ENCODE data around the gene MRPL50.

The MRPL50 gene

DNA sequence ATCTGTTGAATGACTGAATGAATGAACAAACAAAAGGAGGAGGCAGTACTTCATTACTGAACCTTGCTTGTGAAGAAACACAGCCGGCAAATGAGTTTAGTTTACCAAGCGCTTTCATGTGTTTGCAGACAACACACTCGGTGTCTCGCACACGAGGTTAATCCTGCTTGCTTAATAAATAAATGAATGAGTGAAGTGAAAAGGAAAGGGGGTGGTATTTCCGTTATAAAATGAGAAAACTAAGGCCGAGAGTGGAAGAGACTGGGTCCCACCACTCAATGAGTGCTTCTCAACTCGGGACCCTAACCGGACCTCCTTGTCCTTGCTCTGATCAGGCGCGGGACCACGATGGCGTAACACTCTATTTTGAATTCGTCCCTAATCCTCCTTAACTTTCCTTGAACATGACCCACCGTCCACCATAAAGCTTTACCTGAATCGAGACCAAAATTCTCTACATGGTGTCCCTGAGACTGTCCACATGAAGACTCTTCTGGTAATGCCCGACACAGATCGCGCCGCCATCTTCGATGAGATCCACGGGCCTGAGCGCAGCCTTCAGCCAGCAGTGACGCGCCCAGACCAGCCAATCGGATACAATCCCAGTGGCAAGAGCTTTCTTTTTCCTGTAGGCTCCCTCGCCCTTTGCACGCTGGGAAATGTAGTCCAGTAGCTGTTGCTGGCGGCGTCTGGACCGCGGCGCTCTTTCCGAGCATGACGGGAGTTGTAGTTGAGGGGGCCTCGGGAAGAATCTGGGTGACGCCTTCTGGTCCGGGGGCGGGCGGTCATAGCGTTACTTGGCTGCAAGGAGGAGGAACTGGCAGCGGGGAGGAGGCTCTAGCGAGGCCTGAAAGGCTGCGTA, at the start of gene MRPL50, which contains the start of gene ZNF189:
MRPL50 (minus strand) TSS at position 551 of the 862 bp plus-strand sequence; CDS start at position 525, 26 bp downstream.
ZNF189 (plus strand) TSS at position 784 of the 862 bp plus-strand sequence. CDS start 306 bp downstream, outside the sequence.
- FAIRE-seq: peak; percentile 98

DNA sequence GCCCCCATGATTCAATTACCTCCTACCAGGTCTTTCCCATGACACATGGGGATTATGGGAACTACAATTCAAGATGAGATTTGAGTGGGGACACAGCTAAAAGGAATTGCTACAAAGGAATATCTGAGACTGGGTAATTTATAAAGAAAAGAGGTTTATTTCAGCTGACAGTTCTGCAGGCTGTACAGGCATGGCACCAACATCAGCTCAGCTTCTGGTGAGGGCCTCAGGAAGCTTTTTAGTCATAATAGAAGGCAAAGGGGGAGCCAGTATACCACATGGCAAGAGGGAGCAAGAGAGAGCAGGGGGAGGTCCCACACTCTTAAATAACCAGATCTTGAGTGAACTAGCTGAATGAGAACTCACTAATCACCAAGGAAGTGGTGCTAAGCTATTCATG, 48.3 kb upstream of the MRPL50 start:
- no peak for FAIRE-seq

DNA sequence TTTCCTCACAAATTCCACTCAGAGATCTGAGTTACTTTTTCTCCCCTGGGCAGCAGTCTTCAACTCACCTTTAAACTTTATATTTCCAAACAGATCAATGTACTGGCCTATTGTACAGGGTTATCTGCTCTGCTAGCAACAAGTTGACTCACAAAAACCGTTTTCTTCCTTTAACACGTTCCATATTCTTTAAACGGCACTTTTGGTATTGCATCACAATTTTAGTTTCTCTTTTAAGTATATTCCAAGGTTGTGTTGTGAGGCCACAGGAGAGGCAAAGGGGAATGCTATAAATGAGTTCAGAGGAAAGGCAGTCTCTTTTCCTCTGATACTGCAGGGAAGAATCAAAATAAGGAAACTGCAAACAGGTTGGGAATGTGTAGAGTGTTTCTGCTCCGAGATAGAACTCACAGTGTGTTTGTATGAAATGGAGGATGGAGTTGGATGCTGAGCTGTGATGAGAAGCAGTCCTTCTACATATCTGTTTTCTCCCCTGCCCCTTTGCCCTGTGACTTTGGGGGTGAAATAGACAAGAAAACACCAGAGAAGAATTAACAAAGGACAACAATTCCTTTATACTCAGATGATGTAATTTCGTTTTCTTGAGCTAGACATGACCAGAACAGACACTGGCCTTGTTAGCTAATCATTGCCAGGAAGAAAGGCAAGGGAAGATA, 47.1 kb upstream of the MRPL50 start:
- no peak for FAIRE-seq

DNA sequence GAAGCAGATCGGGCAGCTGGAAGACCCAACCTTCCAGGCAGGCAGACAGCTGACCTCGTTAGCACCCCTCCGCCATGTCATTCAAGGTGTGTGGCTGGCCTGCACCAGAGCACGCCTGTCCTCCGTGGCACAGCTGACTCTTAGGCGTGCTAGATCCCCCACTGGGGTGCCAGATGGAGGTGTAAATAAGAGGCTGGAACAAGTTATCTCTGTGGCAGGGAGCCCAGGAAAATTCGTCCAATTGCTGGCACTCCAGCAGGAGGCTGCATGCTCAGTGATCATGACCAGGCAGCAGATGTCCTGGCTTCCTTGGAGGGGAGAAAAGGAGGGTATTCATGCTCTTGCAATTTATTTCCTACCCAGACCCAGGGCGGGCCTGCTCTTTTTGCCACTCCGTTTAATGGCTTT, 45.0 kb upstream of the MRPL50 start:
- FAIRE-seq: no peak

DNA sequence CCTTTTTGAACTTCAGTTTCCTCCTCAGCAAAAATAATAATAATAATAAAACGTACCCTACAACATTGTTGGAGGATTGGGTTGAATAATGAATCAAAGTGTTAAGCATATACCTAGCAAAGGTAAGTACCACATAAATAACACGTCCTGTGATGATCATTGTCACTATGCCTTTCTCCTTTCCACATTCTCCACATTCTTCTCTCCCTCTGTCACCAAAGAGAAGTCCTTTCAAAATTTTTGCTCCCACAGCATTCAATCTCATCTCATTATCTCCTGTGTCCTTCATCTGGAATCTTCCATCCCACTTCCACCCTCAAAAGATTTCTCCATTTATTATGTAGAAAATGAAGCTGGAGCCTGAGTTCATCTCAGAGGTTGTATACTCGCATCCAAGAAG, 44.3 kb upstream of the MRPL50 start:
- FAIRE-seq: no peak

DNA sequence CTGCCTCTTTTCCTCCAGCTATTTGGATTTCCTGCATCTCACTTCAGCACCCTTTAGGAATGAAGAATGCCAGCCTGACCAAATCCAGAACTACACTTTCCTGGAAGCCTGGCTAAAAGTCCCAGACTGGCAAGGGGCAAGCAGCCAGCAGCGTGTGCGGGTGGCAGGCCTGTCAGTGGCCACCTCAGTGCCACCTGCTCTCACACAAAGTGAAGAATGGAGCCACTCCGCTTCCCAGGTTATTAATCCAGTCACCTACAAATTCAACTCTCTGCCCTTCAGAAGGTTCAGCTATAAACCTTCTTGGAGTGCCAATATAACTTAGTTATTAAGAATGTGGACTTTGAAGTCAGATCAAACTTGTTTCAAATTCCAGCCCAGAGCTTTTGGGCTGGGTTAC, 43.9 kb upstream of the MRPL50 start:
- no peak for FAIRE-seq

DNA sequence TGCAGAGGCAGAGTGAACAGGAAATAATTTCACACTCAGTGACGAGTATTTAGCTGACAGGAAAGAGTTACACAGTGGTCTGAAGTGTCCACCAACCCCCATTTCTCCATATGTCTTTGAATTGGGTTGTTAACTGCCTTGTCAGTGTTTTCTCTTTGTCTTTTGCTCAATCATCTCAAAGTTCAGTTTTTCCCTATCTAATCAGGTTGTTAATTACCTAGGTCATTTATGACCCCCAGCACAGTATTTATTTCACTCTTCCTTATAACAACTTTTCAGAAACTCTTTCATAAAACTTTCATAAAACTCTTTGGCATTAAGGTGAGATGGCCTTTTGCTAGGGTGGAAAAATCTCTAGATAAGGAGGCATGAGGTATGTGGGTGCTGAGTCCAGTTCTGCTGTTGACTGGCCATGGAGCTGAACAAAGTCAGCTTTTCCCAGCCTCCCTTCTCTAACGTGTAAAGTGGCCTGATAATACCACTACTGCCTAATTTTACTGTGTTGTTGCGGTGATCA, 42.4 kb upstream of the MRPL50 start:
- FAIRE-seq: no peak

DNA sequence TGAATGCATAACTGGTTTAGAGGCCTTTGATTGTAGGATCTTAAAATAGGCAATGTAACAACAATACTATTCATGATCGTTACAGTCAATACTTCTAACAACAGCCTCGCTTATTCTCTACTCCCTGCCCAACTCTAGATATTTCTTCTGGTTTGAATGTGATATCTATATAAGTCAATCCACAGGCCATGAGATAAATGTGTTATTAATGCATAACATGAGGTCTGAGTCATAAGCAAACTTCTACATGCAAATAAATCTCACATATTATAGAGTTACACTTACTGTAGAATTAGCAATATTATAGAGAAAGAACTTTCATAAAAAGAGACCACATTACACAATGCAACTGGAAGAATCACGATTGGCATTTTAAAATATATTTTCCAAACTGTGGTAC, 40.1 kb upstream of the MRPL50 start:
- no peak for FAIRE-seq

DNA sequence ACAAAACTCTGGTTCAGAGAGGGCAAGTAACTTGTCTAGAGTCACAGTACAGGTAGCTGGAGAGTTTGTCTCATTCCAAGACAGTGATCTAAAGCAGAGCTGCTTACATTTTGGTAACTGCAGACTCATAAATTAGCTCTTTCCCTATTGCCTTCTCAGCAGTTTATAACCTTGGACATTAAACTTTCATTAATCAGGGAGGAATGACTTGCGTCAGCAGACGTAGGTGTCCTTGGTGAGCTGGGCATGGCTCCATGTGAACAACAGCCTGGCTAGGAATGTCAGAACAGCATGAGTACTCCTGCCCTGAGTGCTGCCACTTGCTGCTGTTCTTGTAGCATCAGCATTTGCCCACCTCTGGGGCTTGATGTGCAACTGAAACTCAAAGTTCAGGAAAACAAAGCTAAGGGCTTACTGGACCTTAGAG, 39.4 kb upstream of the MRPL50 start:
- no peak for FAIRE-seq

DNA sequence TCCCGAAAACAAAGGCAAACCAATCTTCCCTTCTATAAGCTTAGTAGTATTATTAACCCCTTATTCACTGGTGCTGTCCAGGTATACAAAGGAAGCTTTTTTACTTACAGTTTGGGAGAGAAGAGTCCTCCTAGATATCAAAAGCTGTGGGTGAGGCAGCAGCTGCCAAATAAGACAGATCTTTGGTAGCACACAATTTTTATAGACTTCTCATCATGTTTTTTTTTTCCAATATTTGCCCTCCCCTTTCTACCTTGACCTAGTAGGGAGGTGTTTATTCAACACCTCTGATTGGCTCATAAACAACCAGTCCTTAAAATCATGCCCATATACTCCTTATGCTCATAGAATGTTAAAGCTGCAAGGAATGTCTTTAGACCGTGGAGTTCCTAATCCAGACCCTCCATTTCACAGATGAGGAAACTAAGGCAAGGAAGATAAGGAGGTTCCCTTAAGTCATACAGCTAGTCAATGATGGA, 37.2 kb upstream of the MRPL50 start, which contains the start of gene ALDOB:
ALDOB (minus strand) TSS at position 174 of the 479 bp plus-strand sequence. CDS start 4,887 bp downstream, outside the sequence.
- no peak for FAIRE-seq

DNA sequence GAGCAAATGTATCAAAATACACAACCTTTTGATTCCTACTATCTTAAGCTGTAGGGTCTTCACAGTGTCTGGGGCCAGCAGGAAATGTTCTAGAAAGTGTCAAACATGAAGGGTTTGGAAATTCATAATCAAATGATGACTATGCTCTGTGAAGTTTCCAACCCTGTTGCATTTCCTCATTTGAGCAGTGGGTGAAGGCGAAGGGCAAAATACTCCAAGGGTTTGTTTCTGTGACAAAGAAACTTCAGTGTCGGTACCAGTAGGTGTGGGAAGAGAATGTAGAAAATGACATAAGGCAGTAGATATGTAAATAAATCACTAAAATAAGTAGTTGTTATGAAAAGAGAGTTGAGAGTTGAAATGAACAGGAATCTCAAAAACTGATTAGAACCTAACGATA, 36.6 kb upstream of the MRPL50 start:
- no peak for FAIRE-seq

DNA sequence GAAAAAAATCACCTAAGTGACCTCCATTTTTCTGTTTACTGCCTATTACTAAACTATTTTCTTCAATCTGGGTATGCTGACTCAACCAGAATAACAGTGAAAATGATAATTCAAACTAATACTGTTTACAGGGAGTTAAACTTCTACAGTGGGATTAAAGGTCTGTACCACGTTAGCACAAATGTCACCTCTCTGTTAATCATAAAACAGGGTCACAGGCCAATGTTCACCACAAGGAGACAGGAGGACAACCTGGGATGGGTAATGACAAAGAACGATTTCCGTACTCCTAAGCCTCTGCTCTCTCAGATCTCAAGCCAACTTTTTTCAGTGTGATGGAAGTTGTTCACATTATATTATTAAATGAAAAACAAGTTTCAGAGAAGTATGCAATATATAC, 34.8 kb upstream of the MRPL50 start:
- no peak for FAIRE-seq

DNA sequence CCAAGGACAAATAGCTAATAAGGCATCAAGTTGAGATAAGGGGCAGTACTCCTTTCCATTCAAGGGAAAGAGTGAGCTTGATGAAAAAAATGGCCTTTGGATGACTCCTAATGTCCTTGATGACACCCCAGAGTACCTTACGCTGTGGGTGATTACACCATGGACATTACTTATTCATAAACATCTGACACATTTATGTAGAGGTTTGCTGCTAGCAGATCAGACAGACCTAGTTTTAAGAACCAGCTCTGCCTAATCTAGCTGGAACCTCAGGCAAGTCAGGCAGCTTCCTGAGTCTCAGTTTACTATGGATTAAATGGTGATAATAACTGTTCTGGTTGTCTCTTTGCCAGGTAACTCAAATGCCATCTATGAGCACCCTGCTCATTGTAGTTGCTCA, 34.3 kb upstream of the MRPL50 start:
- FAIRE-seq: no peak

DNA sequence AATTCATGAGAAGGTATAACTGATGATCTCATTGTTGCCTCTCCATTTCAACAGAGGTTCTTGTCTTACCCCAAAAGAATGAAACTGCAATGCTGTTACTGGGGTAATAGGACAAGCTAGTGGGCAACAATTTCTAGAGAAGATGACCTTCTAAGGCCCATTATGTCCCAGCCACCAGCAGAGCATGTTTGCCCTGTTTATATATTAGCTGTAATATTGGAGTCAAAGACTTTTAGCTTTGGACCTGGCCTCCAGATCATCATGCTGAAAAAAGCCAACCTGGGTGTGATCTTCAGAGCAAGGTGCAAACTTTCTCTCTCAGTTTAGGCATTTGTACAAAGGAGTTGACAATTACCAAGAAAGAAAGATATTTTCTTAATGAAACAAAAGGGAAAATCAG, 33.8 kb upstream of the MRPL50 start:
- no peak for FAIRE-seq

DNA sequence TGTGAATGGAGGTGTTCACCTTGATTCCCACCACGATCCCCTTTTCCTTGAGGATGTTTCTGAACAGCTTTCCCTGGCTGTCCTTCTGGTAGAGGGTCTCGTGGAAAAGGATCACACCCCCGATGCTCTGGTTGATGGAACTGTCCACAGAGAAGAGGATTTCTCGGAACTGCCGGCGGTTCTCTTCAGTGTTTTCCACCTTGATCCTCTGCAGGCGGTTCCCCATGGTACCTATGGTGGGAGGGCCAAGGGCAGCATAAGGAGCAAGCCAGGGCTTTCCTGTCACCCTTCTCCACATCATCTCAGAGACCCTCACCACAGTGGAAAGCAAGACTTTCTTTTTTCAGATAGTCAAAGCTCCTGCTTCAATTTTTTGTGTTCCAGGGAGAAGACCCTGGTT, 31.3 kb upstream of the MRPL50 start:
- no peak for FAIRE-seq

DNA sequence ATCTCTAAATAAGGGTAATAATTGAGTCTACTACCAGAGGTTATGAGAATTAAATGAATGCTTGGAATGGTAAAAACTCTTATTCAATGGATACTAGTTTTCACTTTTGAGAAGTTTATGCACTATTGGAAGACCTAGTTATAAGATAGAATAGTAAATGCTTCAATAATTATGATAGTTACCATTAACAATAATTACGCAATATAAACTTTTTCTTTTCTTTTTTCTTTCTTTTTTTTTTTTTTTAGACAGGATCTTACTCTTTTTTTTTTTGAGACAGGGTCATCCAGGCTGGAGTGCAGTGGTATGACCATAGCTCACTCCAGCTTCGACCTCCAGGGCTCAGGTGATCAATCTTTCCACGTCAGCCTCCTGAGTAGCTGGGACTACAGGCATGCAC, 30.5 kb upstream of the MRPL50 start:
- no peak for FAIRE-seq

DNA sequence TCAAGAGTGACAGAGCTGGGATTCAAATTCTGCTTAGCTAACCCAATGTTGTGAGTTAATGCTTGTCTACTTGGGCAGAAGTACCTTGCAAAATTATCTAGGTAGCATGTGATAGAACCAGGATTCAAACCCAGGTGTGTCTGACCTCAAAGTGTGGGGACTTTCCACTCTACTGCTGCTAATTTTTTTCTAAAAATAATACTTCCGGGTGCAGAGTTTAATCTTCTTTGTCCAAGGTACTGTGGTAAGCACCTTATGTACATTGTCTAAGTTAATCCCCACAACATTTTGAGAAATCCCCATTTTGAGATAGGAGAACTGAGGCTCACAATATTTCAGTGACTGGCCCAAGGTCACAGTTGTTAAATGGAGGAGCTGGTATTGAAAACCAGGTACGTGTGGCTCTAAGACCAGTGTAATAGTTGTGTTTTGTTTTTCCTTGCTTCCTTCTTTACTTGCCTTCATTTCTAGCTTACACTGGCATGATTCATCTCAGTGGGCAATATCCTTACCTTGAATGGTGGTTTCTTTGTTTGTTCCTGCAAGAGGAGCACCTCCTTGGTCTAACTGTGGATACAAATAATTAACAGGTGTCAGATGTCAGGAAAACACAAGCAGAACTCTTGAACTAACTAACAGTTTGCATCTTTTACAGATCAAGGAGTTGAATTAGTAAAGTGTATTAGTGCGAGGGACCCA, 29.7 kb upstream of the MRPL50 start:
- FAIRE-seq: no peak

DNA sequence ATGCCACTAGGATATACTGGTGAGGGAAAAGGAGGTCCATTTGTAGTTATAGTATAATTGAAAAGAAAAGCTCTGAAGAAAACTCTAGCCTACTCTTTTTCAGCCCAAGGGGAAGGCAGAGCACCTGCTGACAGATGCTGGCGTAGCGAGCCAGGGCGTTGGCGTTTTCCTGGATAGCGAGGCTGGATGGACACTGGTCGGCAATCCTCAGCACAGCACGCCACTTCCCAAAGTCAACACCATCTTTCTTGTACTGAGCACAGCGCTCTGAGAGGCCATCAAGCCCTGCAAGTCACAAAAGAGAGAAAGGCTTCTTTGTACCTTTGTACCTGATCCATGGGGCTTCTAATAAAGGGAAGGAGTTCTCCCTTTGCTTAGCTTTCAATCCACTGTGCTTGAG, 28.9 kb upstream of the MRPL50 start:
- no peak for FAIRE-seq

DNA sequence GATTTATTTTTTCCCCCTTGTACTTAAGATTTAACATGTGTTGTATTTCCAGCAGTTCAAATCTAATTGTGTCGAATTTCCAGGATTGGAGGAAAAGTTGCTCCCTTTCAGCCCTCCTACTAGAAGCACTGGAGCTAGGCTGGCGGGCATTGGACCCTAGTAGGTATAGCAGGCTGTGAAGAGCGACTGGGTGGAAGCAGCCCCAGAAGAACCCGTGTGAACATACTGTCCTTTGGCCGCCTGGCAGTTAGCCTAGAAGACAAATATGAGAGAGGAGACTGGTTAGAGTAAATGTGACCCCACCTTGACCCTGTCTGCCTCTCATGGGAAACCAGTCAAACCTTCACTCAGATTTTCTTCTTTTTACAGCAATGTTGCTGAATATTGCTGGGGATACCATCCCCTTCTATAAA, 23.2 kb upstream of the MRPL50 start:
- FAIRE-seq: no peak

DNA sequence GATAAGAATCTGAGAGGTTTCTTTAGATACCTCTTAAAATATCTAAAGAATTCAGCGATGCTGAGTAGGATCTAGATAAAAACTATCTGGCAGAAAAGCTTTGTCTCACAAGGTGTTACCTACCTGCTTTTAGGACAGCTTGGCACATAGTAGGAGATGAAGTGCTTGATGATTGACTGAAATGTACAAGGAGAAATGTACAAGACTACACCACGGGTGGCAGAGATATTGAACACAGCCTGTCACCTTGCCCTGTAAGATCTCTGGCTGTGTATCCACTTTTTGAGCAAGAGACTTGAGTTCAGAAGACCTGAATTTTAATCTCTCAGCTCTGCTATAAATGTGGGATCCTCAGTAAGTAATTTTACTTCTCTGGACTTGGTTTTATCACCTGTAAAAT, 21.4 kb upstream of the MRPL50 start:
- FAIRE-seq: no peak

DNA sequence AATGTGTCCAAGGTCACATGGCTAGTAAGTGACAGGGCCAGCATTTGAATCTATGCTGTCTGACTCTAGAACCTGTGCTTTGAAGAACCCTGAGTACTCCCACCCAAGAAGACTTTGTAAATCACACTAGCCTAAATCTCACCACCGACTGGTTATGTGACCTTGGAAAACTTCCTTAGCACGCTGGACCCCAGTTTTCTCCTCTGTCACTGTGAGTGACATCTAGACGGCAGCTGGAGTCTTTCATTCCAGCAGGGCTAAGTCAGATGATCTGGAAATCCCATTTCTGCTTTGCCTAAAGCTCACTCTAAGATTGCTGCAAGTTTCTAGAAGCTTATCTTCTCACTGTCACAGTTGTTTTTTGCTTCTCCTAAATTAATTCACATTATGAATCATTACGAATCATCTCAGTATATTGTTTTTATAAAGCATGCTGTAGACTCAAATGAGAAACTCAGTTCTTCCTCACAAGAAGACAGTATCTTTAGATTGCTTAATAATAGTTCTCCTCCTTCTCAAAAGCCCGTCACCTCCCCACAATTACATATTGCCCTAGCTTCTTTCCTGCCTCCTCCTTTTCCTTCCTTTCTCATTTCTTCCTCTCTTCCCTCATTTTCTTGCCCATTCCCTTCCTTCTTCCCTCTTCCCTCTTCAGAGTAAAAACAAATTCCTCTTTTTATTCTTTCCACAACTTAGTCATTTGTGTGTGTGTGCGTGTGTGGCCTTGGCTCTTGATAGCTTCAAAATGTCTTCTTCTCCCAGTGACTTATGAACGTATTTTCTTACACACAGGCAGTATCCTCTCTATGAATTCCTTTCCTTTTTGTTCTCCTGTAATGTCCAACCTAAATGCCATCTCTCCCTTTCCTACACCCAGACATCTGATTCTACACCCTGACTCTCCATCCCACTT, 20.4 kb upstream of the MRPL50 start:
- FAIRE-seq: no peak

DNA sequence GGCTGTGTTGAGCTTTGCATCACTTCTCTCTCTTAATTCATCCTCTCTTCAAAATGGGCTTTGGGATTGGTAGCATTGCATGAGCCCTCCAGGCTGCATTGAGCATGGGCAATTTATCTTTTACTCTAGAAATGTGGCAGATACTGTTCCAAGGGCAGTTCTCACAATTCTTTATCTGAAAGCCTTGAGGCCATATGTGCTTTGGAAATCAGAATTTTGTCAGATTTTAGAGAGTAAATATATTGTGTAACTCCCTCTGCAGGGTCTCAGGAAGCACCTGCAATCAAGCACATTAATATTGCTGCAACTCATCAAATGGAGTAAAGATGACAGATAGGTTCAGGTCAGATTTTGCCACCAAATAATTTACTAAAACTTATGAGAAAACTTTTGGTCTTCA, 19.6 kb upstream of the MRPL50 start:
- no peak for FAIRE-seq

Data from A204.1 (cell line).